ENCODE measurements around the gene TSHZ3.

The TSHZ3 gene

DNA sequence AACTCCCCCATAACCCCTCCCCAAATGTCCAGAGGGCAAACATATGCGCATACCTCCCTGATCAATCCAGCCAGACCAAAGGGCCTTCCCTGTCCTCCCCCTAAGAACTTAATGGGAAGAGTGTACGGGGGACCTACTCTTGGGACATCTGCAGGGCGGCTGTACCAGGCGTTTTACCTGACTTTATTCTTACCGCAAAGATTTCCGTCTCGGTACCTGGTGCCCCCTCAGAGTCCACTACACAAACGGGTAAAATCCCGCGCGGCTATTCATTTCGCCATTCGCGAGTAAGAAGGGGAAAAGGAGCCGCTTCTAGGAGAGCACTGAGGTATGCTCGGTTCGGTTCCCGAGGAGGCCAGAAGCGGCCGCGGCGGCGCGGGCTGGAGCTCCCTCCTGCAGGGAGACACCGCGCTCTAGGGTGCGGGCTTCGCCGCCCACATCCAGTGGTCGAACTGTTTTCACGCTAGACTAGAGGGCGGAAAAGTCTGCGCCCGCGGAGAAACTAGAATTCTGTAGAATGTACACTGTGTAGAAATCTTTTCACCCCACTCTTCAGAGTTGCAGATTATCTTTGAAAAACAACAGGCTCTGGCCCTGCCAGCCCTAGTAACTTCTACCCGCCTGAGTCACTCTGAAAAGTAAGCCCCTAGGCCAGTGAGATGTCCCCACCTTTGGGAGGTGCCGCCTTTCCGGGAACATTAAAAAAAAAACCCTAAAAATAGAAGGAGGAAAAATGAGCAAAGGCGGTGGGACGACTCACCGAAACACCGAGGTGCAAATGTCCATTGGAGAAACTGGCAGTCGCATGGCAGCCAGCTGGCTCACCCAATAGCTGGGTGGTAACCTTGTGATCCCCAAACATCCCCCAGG lies 3.8 kb upstream of the TSHZ3 start:
- DNase-seq = no peak

DNA sequence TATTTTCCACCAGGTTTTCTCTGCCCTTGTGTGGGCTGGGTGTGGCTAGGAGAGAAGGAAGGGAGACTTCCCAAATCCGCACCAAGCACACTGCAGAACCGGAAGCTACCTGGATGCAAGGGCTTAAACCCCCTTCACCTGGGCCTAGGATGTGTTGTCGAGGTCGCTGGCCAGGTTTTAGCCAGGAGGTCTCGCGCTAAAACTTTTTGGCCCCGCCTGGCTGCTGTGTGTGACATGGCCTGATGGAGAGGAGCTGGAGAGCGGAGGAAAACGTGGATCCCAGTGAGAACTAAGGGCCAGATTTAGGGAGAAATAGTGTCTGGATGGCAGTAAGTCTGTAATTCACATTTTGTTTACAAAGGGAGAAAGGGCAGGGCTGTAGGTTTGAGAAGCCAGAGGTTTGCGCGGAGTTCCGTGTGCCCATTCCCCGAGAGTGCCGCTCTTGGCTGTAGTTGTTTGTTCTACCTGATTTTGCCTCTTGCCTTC lies 3.1 kb upstream of the TSHZ3 start:
- DNase-seq = no peak

DNA sequence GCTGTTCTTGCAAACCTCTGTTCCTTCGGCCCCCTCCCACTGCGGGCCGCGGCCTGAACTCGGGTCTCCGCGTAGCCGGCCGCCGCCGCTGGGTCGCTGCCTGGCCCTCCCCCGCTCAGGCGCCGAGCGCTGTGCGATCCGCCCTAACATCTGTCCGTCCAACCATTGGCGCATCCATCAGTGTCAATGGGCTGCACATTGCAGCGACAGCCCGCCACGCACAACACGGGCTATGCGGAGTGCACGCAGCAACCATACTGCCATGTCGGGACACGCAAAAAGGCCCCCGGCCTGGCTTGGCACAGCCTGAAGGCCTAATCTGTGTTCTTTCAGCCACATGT lies 2.6 kb upstream of the TSHZ3 start:
- DNase-seq = no peak

DNA sequence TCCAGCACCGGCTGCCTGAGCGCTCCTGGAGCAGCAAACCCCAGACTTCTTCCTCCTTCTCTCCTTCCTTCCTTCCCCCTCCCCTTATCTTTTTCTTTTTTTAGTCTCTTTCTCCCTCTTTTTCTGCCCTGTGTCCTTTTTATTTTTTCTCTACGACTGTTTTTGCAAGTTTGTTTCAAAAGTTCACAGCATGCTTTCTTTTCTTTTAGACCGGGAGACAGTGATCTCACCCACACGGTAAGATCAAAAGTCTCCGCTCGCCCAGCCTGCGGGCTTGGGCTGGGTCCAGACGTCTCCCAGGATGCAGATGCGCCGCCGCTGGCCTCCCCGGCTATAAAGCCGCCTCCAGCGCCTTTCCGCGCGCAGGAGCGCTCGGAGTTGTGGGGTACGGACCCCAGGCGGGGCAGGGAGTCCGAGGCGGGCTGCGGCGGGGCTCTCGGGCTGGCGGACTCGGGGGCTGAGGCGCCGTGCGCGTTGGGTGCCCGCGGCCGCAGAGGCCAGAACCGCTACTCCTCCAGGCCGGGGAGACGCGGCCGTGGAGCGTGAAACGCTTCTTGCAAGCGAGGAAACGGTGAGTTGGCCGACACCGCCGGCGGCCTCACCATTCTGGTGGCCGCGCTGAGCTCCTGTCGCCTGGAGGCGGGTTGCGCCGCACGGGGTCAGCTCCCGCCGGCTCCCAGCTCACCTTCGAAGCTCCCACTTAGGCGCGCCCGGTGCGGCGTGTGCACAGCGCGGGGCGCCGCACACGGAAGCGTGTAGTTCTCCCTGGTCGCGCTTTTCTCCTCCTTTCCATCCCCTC lies 2.0 kb upstream of the TSHZ3 start:
- peak; percentile 42 for DNase-seq

DNA sequence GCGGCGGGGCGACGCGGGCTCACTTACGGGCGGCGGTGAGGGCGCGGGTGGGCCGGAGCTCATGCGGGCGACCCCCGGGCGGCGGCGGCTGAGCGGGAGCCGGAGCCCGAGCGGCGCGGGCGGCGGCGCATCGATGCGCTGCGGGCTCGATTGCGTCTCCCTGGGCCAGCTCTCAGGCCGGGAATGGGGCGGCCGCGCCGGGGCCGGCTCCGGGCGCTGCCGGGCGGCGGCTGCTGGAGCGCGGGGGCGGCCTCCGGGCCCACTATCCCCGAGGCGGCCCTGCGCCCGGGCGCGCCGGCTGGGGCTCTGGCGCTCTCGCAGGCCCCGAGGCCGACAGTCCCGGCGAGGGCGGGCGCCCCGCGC lies 1.4 kb upstream of the TSHZ3 start:
- DNase-seq = peak; percentile 69

DNA sequence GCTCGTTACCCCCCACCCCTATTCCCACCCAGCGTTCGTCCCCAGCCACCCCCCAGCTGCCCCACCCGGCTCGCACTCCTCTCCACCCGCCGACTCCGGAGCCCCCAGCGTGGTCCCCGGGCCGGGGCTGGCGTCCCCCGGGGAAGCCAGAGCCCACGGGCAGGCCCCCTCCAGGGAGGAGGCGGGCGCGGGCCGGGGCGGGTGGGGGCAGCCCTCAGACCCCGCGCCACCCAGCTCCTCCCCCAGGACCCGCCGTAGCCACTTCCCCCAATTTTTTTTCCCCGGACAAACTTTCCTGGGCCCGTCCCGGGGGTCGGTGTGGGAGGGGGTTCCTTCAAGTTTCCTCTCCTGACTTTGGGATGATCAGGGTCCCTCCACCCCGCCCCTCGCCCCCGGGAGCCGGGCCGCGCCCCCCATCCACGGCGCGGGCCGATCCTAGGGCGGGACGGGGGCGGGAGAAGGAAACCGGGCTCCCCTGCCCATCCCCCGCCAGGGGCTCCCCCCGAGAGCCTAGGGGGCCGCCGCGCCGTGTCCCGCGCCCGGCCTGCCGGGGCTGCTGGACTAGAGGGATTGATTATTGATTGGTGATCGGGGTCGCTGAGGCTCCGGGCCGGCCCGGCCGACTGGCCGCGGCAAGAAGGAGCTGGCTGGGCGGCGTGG lies 927 bp upstream of the TSHZ3 start:
- peak; percentile 67 for DNase-seq

DNA sequence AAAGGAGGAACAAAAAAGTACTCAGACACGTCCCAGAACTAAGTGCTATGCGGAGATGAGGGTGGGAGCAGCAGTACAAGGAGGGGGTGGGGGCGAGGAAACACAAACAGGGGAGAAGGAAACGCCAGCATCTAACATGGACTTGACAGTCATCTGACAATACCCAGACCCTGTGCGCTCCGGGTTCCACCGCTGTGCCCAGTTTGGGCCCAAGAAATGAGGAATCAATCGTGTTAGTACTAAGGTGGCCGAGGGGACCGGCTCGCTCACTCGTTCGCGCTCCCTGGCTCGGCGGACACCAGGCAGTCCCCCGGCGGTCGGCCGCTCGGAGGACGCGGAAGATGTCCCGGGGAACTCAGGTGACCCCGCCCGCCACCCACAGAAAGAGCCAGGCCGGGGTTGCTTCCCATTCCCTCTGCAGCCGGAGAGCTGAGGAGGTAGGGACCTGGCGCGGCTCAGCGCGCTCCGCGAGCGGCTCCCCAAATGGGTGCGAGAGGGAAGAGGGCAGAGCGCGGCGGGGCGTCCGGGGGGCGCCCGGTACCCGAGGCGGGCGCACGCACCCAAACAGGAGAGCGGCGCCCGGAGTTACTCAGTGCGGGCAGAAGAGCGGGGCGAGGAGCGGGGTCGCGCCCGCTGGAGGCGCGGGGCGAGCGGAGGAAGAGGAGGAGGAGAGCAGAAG lies 616 bp downstream of the TSHZ3 start:
- DNase-seq = peak; percentile 48

DNA sequence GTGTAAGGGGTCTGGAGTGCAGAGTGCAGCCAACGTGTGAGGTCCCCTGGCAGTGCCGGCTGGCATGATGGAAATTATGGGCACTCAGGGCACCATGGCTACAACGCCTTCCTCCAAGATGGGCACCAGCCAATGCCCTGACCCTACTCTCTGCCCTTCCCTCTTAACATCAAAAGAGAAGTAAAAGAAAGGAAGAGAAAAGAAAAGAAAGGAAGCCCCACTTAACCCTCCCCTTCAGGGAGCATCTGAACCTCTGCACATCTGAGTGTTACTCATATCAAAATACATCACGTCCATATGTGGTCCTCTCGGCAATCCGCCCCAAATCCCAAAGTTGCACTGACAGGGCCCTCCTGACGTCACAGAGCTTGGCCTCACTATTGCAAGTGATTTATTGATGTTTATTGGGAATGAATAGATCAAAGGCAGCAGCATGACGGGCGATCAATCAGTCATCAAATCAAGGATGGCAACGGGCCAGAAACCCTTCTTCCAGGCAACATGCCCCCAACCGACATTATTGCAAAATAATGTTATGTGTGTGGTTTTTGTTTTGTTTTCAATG lies 1.3 kb downstream of the TSHZ3 start:
- DNase-seq = peak; percentile 30

DNA sequence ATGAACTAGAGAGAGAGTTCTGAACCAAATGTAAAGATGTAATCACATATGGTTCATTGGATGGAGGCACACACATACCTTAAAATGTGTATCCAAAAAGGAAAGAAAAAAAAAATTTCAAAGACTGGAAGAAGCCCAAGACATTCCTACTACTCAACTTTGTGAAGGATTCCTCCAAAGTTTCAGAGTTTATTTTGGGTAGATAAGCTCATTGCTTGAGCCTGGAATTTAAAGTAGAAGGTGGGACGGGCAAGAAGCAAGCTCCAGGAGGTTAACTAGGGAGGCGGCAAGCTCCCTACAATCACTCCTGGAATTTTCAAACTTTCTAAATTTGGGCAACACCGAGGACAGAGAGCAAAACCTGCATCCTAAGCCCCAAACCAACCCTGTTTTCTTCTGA lies 1.9 kb downstream of the TSHZ3 start:
- peak; percentile 2 for DNase-seq

DNA sequence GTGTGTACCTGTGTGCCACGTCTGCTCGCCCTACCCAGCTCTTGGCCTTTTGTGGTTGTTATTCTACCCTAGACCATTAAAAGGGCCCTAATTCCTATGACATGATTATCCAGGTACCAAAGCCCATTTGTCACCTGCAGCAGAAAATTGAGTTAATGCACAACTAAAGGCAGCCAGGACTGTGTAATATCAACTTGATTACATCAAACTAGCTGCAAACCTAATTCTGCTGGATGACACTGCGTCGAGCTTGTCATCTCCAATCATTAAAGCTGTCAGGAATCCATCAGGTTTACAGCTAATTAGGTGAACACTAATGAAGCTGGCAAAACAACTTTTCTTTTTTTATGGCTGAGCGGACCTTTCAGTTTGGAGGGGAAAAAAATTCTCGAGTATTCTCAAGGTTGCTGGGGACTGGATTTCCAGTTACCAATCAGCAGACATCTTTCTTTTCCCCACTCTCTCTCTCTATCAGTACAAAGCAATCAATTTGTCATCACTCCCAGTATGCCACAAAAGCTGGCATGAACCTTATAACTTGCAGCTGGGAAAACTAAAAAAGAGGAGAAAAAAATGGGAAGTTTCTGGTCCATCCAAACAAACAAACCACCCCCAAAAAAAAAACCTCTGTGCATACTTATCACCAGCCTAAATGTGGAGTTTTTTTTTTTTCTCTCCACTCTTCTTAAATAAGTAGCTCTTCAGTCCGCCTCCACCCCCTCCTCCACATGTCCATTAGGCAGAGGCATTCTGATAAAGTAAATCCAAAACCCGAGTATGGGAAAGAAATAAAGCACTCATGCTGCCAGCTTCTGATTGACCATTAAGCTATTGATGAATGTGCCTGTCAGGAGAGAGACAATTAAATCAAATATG lies 2.8 kb downstream of the TSHZ3 start:
- peak; percentile 5 for DNase-seq

DNA sequence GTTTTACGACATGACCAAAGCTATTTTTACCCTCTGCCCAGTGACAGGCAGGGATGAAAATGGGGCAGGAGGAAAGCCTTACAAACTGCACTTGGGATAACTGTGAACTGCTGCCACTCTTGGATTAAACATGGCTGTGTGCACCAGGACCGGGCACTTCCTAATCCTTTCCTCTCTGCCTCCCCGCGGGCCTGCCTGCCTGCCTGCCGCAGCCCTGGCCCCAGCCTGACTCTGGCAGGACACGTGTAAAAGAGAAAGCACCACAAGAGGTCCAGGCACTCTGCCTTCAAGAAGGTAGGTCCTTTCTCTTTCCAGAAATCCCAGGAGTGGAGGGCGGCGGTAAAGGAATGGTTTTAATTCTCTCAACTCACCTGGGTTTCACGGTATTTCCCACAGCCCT lies 4.8 kb downstream of the TSHZ3 start:
- DNase-seq = no peak

DNA sequence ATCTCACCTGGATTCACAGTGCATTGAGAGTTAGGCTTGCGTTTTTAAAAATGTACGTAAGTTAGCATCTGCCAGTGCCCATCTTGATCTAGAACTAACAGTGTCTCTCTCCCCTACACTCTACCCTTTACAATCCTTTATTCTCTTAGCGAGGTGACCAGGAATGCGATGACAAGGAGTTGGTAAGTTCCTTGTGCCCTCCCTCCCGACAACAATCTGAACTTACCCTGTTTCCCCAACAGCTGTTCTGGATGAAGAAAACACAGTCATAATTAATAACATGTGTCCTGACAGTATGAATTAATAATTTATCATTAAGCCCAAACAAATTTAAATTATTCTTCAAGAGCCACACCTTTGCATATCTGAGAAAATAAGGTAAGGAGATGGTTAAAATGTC lies 6.3 kb downstream of the TSHZ3 start:
- DNase-seq = no peak

DNA sequence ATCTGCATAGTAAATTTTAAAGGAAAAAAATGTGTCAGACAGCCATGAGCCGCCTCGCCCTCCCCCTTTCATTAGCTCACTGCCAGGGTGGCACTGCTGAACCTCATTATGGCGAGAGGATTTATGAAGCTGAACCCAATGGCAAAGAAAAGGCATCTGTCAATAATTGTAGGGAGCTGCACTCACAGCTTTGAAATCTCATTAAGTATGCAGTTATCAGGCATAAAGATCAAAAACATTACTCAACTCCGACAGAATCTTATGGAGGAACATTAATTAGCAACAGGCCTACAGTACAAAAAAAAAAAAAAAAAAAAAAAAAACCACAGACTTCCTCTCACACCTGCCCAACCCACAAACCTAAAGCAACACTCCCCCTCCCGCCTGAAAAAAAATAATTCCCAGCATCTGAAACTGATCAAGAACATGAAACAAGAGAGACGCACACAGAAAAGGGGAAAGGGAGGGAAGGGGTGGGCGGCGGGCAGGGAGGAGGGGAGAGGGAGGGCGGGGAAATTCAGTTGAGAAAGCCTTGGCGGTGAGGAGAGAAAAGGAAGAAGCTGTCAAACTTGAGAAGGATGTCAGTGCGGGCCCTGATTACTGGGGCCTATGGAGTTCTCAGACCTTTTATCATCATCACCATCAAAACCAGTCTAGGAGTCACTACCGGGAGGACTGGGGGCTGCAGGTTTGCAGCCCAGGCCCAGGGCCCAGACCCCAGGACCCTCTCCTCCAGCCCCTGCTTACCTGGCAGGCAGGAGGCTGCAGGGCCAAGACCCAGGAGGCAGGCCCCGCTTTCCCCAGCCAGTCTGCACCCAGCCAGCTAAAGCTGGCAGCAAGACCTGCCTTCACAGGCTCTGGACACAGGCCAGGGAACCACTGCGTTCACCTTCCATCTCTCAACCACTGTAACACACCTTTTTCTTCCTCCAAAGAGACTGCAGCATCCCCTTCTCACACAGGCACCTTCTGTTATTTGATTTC lies 8.9 kb downstream of the TSHZ3 start:
- DNase-seq = no peak

DNA sequence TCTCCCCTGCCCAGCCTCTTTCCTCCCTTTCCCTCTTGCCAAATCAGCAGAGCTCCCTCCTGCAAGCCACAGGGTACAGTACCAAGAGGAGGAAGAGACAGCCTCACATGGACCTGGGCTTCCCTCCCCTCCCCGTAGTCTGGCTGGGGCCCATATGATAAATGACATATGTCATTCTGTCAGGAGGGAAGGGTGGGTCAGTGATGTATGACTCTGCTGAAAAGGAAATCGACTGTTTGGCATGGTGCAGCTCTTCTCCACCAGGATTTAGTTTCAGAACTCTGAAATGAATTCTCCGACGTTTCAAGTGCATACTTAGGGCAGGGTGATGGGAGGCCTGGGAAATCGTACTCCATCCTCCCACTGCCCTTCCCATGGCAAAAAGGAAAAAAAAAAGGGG lies 9.8 kb downstream of the TSHZ3 start:
- no peak for DNase-seq

DNA sequence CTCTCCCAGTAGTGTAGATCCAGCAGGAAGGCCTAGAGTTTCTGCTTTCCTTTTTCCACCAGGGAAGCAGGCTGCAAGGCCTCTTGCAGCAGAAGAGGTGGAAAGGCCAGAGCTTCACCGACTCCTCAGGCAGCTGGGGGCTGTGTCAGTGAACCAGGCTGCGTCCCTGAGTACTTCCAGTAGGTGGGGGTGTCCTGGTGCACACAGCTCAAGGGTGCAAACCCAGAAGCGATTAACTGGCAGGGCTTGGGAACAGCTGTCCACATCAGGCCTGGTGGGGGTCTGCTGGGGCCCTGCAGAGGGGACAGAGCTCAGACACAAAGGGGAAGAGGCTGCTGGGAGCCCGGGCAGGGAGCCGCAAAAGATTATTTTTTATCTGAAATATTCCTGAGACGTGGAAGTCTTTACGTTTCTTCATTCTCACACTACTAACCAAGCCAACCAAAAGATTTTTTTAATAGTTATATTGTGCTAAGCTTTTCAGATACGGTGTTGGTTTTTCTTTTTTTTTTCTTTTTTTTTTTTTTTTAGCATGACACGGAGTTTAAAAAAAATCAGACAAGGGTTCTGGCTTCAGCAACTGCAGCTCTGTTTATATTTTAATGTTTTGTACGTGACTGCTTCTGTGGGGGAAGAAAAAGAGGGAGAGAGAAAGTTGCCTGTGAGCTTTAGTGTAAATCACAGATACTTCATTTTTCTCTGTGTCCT lies 11.0 kb downstream of the TSHZ3 start:
- DNase-seq = peak; percentile 76

DNA sequence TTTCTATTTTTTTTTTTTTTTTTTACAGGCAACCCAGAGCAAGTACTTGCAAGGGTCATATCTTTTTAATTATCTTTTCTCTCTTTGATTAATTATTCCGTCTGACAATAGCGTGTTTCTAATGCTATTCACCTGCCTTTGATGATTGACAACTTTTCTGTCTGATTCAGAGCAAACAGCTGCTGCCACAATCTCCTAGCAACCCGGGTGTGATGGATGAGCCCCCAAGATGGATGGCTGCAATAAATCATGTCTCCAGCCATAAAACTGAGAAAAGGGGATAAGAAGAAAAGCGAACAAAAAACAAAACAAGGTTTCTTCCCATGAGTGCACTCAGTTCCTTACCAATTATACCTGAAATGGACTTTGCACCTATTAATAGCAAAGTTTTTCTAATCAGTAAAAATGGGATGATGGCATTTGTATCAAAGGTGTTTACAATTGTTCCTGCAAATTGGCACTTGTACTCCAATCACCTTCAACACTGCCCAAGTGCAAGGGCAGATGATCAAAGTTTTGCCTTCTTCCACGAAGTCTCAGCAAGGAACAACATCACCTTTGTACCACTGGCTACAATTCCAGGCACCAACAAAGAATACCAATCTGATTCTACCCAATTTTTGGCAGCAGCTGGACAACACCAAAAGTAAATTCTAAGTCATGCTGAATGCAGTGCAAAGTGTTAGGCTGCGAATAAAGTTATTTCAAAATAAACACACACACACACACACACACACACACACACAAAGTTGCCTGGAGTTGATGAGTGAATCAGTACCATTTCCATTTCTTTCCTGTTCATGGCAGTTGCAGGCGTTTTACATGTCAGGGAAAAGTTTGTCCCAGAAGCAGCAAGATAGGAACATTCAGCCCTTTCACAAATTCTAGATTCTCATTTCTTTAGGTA lies 12.0 kb downstream of the TSHZ3 start:
- DNase-seq = peak; percentile 4

DNA sequence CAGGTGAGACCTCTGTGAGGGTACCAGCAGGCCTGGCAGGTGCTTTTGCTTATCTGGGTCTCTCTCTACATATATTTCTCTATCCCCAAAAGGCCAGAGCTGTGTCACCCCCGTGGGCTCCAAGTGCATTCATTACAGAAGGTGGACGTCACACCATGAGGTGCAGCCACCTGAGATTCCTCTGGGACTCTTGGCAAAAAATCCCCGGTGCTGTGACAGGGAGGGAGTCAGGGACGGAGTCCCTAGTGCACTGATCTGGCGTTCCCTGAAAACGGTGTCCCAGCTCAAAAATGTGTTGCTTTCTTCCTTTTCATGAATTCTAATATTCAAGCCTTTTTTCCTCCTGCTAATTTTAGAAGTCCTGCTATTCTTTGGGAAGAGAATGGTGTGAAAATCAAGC lies 13.5 kb downstream of the TSHZ3 start:
- no peak for DNase-seq

DNA sequence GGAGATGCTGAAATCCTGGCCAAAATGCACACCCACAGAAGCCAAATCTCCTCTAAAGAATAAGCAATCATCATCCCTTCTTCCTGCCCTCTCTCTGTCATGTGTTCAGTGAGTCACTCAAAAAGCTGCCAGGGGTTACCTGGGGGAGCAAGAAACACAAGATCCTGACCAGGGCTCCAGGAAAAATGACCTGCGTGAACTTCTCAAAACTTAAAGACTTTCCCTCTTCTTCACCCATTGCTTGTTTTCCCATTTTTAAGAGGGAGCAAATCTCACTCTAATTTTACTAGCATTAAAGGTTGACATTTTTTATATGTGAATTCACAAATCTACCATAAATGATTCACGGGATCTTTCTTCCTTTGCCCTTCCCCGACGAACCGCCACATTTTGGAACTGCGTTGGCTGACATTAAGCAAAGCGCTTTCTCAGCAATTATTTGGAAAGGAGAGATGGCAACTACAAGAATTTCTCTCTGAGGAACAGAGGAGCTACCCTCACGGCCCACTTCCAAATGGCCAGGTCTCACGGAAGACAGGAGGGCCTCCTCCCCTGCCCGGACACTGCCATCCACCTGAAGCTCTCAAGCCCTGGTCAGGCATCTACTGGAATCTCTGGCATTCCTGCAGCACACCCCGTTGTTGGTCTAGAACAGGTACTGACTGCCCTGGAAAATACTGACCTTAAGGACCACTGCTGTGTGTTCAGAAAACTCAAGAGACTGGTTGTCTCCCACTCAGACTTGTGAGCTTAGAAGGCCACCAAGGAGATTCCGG lies 14.2 kb downstream of the TSHZ3 start:
- no peak for DNase-seq

All from femur (tissue), 1 donor.